CD14-positive monocyte (primary cell): ENCODE data around the gene RAN. TPM values are rescaled to one million over a fixed set of nuclear protein-coding genes. Genes with fewer than 3 reads are reported as not detected.
"Not testable (repeated sequence)": the region's sequence is repeated elsewhere in the genome, so short reads cannot be mapped to it uniquely, and the experiment has no call there.

ENCODE experiments used
- DNase-seq, 3 donors: peaks; one replicate each; pipeline ENCODE4 v3.0.0-alpha.2; 2011 to 2022
- H2AFZ ChIP-seq: 2 replicates; pipeline ENCODE4 v1.6.0; 2012; ENCODE audit warnings: mild to moderate bottlenecking, low read depth, low read length, inconsistent platforms; ENCODE audit not compliant: insufficient read depth, poor library complexity, severe bottlenecking
- H3K27ac ChIP-seq, 2 donors: 1 replicate in 1 of 2; 2 replicates in 1 of 2; pipeline ENCODE4 v1.5.1; 2012 to 2013; ENCODE audit warnings: low read length in 2 of 2, control low read depth in 1 of 2, inconsistent platforms in 1 of 2, low read depth in 1 of 2, mild to moderate bottlenecking in 1 of 2
- H3K27me3 ChIP-seq, 2 donors: one replicate each; pipeline versions ENCODE4 v1.6.0 to v1.6.1; 2011 to 2013; ENCODE audit warnings: low read length in 2 of 2; ENCODE audit not compliant: control insufficient read depth in 2 of 2, insufficient read depth in 2 of 2
- H3K36me3 ChIP-seq, 2 donors: replicated peaks in 1 of 2; 1 replicate in 1 of 2; 2 replicates in 1 of 2; pipeline versions ENCODE4 v1.5.1 to v1.6.1; 2012 to 2013; ENCODE audit warnings: low read length in 2 of 2, control low read depth in 1 of 2, inconsistent platforms in 1 of 2, mild to moderate bottlenecking in 1 of 2; ENCODE audit not compliant: insufficient read depth in 2 of 2, control insufficient read depth in 1 of 2
- H3K4me1 ChIP-seq, 2 donors: 1 replicate in 1 of 2; 2 replicates in 1 of 2; pipeline versions ENCODE4 v1.5.1 to v1.6.1; 2012 to 2013; ENCODE audit warnings: low read length in 2 of 2, control low read depth in 1 of 2, inconsistent platforms in 1 of 2, mild to moderate bottlenecking in 1 of 2, moderate library complexity in 1 of 2; ENCODE audit not compliant: insufficient read depth in 2 of 2, control insufficient read depth in 1 of 2
- H3K4me2 ChIP-seq: replicated peaks from 2 replicates; pipeline ENCODE3; 2012; ENCODE audit warnings: low read length, moderate library complexity, mild to moderate bottlenecking; ENCODE audit not compliant: poor library complexity, severe bottlenecking; ENCODE audit errors: extremely low read depth
- H3K4me3 ChIP-seq, 3 experiments: fragments of 200-600 bp in 1 of 3; sonication (generic) in 1 of 3; replicated peaks in 1 of 3; 1 replicate in 2 of 3; 2 replicates in 1 of 3; pipeline ENCODE4 v1.5.1; 2011 to 2013; ENCODE audit warnings: low read length in 3 of 3, mild to moderate bottlenecking in 3 of 3, control low read depth in 2 of 3, low read depth in 2 of 3, inconsistent platforms in 1 of 3, moderate library complexity in 1 of 3
- H3K79me2 ChIP-seq: 2 replicates; pipeline ENCODE4 v1.6.0; 2012; ENCODE audit warnings: mild to moderate bottlenecking, control low read depth, inconsistent platforms, low read length, moderate library complexity; ENCODE audit not compliant: insufficient read depth
- H3K9ac ChIP-seq: 2 replicates; pipeline ENCODE4 v1.6.0; 2017; ENCODE audit warnings: low read length, mild to moderate bottlenecking; ENCODE audit not compliant: insufficient read depth, poor library complexity, severe bottlenecking
- H3K9me3 ChIP-seq, 2 donors: replicated peaks in 1 of 2; 1 replicate in 1 of 2; 2 replicates in 1 of 2; pipeline versions ENCODE4 v1.5.1 to v1.6.1; 2012 to 2013; ENCODE audit warnings: low read length in 2 of 2, control low read depth in 1 of 2; ENCODE audit not compliant: control insufficient read depth in 1 of 2, insufficient read depth in 1 of 2
- H4K20me1 ChIP-seq: 2 replicates; pipeline ENCODE4 v1.6.0; 2012; ENCODE audit warnings: mild to moderate bottlenecking, low read length, control low read depth, moderate library complexity; ENCODE audit not compliant: insufficient read depth
- H3K27ac Mint-ChIP-seq, 7 donors: one replicate each; pipeline ENCODE4 v1.8.0; 2020; ENCODE audit warnings: mild to moderate bottlenecking in 7 of 7, mixed read lengths in 7 of 7, moderate library complexity in 6 of 7, inconsistent platforms in 2 of 7
- H3K27me3 Mint-ChIP-seq, 3 donors: one replicate each; pipeline ENCODE4 v1.8.0; 2021 to 2022; ENCODE audit warnings: low read depth in 3 of 3, mild to moderate bottlenecking in 3 of 3, mixed read lengths in 3 of 3, moderate library complexity in 3 of 3, inconsistent platforms in 1 of 3
- H3K36me3 Mint-ChIP-seq, 2 donors: one replicate each; pipeline ENCODE4 v1.8.0; 2020; ENCODE audit warnings: mixed read lengths in 2 of 2, inconsistent platforms in 1 of 2, mild to moderate bottlenecking in 1 of 2
- H3K4me1 Mint-ChIP-seq: one replicate; pipeline ENCODE4 v1.8.0; 2020; ENCODE audit warnings: mild to moderate bottlenecking, mixed read lengths
- H3K4me3 Mint-ChIP-seq, 2 donors: one replicate each; pipeline ENCODE4 v1.8.0; 2020; ENCODE audit warnings: mild to moderate bottlenecking in 2 of 2, mixed read lengths in 2 of 2, moderate library complexity in 1 of 2
- H3K9me3 Mint-ChIP-seq, 7 donors: one replicate each; pipeline ENCODE4 v1.8.0; 2020 to 2022; ENCODE audit warnings: mixed read lengths in 7 of 7, mild to moderate bottlenecking in 6 of 7, moderate library complexity in 6 of 7, inconsistent platforms in 2 of 7
- WGBS: methylation state at CpG from one replicate; pipeline ENCODE4 v1.1.5; 2013; ENCODE audit warnings: missing lambda C conversion rate; ENCODE audit not compliant: insufficient coverage; 5-methylcytosine and 5-hydroxymethylcytosine counted together
- intact Hi-C, 2 donors: fragments of 100-400 bp; cut with micrococcal nuclease; formaldehyde crosslinking; loops; one replicate each; pipeline versions ENCODE4 v1.15.0 to v1.15.1; 2023
- polyA plus RNA-seq, 3 donors: library from polyadenylated mRNA; depleted of rRNA in 1 of 3; unstranded in 2 of 3; stranded (reverse) in 1 of 3; fragments of 300-500 nt in 2 of 3; fragments of >200 nt in 1 of 3; fragmentation: Illumina TruSeq in 2 of 3; gene quantifications; 1 replicate in 2 of 3; 2 replicates in 1 of 3; pipeline ENCODE4 v1.2.3, GENCODE V29; 2012 to 2021
- TF ChIP-seq, protein P1 (sequence below): fragments of 200-600 bp; IDR thresholded peaks from one replicate; pipeline ENCODE4 v1.8.0; 2022; ENCODE audit warnings: antibody characterized with exemption, mild to moderate bottlenecking

The RAN gene
- polyA plus RNA-seq, 3 donors, result 197 to 443 (median 366) TPM

DNA sequence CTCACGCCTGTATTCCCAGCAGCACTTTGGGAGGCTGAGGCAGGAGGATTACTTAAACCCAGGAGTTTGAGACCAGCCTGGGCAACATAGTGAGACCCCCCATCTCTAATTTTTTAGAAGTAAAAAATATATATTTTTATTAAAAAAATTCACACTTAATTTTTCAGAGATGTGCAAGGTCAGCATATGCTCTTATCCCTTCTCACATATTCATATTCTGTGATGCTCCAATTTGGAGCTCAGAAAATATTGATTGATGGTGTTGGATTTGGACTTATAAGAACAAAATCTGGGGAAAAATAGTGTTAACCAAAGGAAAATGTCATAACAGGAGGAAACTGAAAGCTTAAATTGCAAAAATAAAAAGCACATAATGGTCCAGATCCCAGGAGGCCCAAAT is 9.7 kb downstream of the RAN start:
- peaks cover 6% of the 10 kb centered on the region for H4K20me1 ChIP-seq
- H3K9ac ChIP-seq, result no peak overlapping the region
- peaks cover 0 to 3% (median 0%) of the 10 kb centered on the region in 7 donors for H3K9me3 Mint-ChIP-seq
- WGBS, result no CpG with 5 or more reads among the region's 1 CpG
- TF ChIP-seq, protein P1, sequence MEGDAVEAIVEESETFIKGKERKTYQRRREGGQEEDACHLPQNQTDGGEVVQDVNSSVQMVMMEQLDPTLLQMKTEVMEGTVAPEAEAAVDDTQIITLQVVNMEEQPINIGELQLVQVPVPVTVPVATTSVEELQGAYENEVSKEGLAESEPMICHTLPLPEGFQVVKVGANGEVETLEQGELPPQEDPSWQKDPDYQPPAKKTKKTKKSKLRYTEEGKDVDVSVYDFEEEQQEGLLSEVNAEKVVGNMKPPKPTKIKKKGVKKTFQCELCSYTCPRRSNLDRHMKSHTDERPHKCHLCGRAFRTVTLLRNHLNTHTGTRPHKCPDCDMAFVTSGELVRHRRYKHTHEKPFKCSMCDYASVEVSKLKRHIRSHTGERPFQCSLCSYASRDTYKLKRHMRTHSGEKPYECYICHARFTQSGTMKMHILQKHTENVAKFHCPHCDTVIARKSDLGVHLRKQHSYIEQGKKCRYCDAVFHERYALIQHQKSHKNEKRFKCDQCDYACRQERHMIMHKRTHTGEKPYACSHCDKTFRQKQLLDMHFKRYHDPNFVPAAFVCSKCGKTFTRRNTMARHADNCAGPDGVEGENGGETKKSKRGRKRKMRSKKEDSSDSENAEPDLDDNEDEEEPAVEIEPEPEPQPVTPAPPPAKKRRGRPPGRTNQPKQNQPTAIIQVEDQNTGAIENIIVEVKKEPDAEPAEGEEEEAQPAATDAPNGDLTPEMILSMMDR, result no peak
- H3K9me3 ChIP-seq, result no peaks in the 10 kb centered on the region
- H3K27ac Mint-ChIP-seq, result no peak overlapping the region
- intact Hi-C loops, result no loop called here
- H3K36me3 Mint-ChIP-seq, result peaks cover 11% of the 10 kb centered on the region in 2 donors
- no peak overlapping the region for H3K27ac ChIP-seq
- H3K27me3 Mint-ChIP-seq, result peaks cover 4 to 13% (median 10%) of the 10 kb centered on the region in 3 donors
- no peak overlapping the region for H3K4me3 ChIP-seq
- H3K27me3 ChIP-seq, result no peaks in the 10 kb centered on the region
- H3K4me1 ChIP-seq, result peaks cover 4 to 6% of the 10 kb centered on the region in 2 donors
- H2AFZ ChIP-seq, result no peak overlapping the region
- no peak for DNase-seq
- H3K79me2 ChIP-seq, result no peaks in the 10 kb centered on the region
- no peak overlapping the region for H3K4me3 Mint-ChIP-seq
- peaks cover 22% of the 10 kb centered on the region for H3K4me1 Mint-ChIP-seq
- no peak overlapping the region for H3K4me2 ChIP-seq
- peaks cover 6 to 12% of the 10 kb centered on the region in 2 donors for H3K36me3 ChIP-seq

DNA sequence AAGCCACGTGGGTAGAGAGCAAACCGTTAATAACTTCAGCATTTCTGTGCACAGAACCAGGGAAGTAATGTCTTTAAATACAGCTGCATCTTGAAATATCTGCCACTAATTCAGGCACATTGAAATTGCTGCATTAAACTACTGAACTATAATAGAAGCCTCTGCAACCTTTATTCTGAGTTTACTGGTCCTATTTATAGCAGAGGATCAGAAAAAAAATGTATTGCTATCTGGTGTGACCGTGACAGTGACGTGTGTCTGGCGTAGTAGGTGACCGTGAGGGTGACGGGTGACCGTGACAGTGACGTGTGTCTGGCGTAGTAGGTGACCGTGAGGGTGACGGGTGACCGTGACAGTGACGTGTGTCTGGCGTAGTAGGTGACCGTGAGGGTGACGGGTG is 15.3 kb downstream of the RAN start:
- H3K79me2 ChIP-seq, H2AFZ ChIP-seq, H3K9ac ChIP-seq, H3K4me2 ChIP-seq, H3K36me3 Mint-ChIP-seq, H3K36me3 ChIP-seq, H3K4me3 ChIP-seq, H3K27ac Mint-ChIP-seq, intact Hi-C loops, H3K4me3 Mint-ChIP-seq, DNase-seq, H3K9me3 Mint-ChIP-seq, H3K27ac ChIP-seq, H3K9me3 ChIP-seq, H3K4me1 ChIP-seq, H3K4me1 Mint-ChIP-seq, H4K20me1 ChIP-seq, H3K27me3 ChIP-seq: not testable (repeated sequence)
- 76% methylated on average over 2 of the region's 17 CpGs for WGBS
- peaks cover 2 to 10% (median 4%) of the 10 kb centered on the region in 3 donors for H3K27me3 Mint-ChIP-seq
